Measurements from ENCODE around the gene CUL1.

Gene CUL1

DNA sequence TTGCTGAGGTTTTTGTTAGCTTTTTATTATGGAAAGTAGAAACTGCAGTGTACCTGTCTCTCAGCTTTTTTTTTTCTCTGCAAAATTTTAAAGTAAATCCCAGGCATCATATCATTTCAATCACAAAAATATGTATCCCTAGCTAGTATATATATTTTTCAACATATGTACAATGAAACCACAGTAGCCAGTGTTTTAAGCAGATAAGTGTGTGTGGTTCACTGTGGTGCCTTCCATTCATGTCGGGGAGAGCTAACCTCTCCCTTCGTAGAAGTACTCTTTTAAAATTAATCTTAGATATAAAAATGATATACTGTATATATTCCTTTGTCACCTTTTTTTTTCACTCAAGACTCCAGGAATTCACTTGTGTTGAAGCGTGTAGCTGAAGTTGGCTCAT lies 22.7 kb downstream of the CUL1 start:
- DNase-seq: no peak

GRCh38 chr7:148722340-148723165 lies 23.9 kb downstream of the CUL1 start:
- DNase-seq: no peak

GRCh38 chr7:148723166-148723559 lies 24.5 kb downstream of the CUL1 start:
- no peak for DNase-seq

DNA sequence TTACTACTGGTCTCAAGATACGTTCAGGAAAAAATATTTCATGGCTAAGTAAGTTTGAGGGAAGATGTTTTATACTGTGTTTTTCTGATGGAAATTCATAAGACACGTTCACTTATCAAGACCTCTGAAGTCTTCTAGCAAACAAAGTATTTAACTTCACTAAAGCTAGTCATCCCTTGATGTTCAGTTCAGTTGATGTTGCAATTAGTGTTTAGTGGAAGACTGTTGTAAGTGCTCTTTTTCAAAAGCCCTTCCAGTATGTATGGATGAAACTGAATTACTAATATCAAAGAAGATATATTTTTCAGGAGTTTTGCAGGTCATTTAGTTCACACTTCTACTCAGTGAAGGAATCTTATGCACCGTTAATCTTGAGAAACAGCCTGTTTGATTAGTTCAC lies 25.1 kb downstream of the CUL1 start:
- no peak for DNase-seq

DNA sequence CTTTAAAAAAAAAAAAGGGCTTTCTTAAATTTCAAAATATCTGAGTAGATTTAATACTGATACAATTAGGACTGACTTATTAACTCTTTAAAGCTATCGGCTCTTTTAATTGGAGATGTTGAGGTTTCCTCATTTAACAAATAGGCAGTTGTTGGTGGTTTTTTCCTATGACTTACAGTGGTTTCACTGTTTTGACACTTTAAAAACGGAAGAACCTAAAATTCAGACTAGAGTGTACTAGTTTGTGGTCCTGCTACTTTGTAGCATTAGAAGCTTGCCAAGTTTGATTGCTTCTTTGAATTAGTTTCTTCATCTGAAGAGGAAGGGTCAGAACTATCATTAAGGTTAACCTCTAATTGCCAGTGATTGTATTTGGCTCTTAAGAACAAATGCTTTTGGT lies 27.7 kb downstream of the CUL1 start:
- DNase-seq: no peak

DNA sequence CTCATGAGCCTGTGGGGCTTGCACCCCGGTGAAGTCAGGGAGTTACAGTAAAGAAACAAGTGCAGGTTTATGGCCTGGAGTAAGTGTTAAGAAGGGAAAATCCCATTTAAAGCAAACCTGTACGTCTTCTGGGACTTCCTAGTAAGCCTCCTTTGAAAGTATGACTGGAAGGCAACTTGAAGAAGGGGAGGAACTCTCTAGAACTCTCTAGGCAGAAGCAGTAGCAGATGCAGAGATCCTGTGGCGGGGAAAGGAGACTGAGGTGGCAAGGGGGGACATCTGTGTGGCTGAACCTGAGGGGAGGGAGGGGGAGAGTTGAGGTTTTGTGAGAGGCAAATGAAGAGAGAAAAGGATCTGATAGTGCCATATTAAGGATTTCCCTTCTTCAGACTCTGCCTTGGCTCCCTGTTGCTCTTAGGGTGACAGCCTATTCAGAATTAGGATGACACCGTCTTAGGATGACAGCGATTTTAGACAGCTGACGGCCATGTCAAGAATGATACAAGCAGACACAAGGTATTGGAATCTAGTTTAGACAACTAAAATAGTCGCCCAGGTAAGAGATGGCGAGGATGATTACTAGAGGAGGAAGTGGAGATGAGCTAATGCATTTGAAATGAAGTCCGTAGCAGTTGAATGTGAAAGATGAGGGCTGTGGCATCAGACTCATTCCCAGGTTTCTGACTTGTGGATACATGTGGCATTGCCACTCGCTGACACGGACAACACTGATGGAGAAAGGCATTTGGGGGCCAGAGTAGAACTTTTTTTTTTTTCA lies 29.0 kb downstream of the CUL1 start:
- no peak for DNase-seq

GRCh38 chr7:148729984-148730733 lies 31.5 kb downstream of the CUL1 start:
- peak; percentile 27 for DNase-seq

GRCh38 chr7:148732862-148733261 lies 34.2 kb downstream of the CUL1 start:
- DNase-seq: no peak

DNA sequence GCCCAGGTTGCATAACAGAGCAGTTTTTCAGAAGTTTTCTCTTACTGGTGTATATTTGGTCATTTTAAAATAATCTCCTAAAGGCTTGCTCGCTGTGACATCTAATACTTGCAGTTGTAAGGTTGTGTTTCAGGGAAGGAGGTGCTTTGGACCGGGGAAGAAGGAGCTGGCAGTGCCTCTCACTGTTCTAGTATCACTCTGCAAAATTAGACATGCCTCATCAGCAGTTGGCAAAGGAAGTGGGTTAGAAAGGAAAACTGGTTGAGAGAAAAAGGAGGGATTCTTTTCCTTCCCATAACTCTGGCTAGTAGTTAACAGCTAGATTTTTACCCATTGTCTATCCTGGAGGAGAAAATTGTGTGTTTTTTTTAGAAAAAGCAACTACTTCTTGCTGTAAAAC lies 34.8 kb downstream of the CUL1 start:
- DNase-seq: no peak

GRCh38 chr7:148735141-148735540 lies 36.4 kb downstream of the CUL1 start:
- DNase-seq: no peak

DNA sequence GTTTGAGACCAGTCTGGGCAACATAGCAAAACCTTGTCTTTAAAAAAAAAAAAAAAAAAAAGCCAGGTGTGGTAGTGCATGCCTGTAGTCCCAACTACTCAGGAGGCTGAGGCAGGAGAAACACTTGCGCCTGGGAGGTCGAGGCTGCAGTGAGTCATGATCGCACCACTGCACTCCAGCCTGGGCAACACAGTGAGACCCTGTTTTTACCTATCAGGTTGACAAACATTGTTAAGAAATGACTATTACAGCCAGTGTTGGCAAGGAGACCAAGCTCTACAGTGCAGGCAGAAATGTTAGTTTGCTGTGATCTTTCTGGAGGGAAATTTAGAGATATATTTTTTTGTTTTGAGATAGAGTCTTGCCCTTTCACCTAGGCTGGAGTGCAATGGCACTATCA lies 37.3 kb downstream of the CUL1 start:
- DNase-seq: no peak

DNA sequence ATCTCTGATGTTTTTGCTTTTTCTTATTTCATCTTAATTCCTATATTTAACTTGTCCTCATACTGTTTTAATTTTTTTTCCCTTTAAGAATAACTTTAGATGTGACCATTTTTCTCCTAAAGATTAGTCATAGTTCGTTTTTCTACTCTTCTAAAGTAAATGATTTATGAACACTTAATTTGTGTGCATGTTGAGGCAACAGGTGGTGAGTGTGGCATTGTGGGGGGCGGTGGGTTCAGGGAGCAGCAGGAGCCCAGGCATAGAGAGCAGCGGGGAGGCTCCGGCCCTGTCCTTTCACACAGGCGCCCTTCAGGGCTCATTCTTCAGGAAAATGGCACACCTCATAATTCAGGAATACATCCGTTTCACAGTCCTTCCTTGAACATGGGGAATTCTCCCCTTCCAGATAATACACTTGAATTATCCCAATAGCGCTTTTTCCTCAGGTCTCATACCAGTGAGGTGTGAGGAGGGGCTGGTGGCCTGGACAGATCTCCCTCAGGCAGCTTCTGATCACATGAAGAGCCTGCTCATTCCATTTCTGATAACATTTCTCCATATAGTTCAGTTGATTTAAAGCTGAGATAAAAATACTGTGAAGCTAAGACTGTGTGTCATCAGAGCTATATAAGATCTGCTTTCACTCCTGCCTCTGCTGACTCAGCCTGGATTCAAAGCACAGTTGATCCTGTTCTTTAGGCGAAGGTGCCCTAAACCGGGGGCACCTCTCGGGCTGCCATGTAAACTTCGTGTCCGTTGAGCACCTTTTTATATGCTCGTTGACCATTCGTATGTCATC lies 40.2 kb downstream of the CUL1 start:
- DNase-seq: peak; percentile 16

DNA sequence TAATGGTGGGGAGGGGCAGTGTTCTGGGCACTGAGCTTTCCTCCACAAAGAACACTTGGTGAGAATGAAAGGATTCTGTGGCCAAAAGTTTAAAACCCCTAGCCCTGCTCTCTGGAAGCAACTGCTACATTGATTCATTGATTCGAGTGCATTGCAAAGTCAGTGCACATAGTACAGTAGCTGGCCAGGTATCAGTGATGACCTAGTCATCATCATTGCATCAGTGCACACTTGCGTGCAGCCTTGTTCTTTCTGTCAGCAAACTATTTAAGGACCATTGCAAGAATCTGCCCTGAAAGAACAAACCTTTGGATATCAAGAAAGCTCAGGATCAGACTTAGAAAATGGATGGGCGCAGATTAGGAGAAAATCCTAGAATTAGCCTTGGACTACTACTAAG lies 47.4 kb downstream of the CUL1 start:
- no peak for DNase-seq

GRCh38 chr7:148747274-148747673 lies 48.6 kb downstream of the CUL1 start:
- no peak for DNase-seq

DNA sequence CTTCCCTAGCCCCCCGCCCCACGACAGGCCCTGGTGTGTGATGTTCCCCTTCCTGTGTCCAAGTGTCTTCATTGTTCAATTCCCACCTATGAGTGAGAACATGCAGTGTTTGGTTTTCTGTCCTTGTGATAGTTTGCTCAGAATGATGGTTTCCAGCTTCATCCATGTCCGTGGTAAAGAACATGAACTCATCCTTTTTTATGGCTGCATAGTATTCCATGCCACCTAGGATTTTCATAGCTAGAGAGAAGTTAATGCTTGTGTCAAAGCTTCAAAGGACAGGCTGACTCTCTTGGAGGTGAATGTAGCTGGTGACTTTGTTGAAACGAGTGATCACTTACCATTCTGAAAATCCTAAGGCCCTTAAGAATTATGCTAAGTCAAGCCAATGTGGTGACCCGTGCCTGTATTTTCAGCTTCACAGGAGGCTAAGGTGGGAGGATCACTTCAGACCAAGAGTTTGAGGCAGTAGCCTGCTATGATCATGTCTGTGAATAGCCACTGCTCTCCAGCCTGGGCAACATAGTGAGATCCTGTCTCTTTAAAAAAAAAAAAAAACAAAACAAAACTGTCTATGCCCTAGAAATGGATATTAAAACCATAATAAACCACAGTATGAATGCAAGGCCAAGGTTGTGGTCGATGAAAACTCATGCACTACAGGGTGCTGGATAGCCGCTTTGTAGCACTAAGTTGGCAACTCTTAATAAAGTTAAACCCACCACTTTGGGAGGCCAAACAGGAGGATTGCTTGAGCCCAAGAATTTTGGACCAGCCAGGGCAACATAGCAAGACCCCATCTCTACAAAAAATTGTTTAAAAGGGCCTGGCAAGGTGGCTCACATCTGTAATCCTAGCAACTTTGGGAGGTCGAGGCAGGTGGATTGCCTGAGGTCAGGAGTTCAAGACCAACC lies 52.0 kb downstream of the CUL1 start:
- no peak for DNase-seq

GRCh38 chr7:148753224-148753623 lies 54.5 kb downstream of the CUL1 start:
- DNase-seq: no peak

DNA sequence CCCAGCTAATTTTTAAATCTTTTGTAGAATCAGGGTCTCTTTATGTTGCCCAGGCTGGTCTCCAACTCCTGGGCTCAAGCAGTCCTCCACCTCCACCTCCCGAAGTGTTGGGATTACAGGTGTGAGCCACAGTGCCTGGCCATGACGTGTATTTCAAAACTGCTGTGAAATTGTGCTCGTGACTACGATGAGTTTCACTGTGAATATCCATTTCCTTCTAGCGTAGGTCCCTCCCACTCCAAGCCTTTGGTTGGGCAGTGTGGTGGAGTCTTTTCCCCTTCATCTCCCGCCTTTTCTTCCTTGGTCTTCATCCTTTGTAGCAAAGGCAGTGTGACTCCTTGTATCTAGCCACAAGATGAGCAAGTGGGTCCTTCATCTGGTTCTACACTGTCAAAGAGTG lies 56.2 kb downstream of the CUL1 start:
- DNase-seq: no peak

GRCh38 chr7:148761499-148762278 lies 63.0 kb downstream of the CUL1 start:
- DNase-seq: no peak

DNA sequence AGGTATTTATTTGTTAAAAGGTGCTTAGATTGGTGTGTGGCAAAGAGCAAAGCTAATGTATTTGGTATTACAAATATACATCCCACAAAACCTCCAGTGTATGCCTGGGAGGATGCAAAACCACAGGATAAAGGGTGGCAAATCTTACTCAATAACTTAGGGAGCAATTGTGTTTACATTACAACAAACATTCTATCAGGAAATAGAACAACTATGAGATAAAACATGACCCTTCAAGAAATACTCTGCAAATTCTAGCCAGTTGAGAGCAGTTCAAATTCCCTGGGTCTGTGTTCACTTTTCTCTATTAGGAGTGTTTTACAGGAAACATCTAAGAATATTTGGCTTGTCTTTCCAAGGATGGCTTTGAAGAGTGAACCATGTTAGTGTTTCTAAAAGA lies 64.9 kb downstream of the CUL1 start:
- no peak for DNase-seq

DNA sequence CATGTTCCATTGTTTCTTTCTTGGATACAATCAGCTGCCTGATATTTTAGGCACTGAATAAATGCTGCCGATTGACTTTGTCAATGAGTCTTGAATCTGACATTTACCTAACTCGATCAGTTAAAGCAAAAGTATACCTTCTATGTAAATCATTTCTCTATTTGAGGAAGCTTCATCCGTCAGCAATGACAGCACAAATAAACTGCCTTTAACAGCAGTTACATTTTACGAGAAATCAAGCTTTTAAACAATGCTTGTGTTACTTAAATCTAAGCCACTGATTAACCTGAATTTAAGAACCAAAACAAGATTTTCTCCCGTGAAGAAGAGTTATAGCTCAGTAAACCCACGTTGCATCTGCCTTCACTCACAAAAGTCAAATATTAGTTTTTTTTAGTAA lies 71.3 kb downstream of the CUL1 start:
- DNase-seq: no peak

Measured in fibroblast of skin of right biceps (primary cell).